ENCODE data around the gene MAGI1.
"Not testable (repeated sequence)": the region's sequence is repeated elsewhere in the genome, so short reads cannot be mapped to it uniquely, and the experiment has no call there.

MAGI1 gene

DNA sequence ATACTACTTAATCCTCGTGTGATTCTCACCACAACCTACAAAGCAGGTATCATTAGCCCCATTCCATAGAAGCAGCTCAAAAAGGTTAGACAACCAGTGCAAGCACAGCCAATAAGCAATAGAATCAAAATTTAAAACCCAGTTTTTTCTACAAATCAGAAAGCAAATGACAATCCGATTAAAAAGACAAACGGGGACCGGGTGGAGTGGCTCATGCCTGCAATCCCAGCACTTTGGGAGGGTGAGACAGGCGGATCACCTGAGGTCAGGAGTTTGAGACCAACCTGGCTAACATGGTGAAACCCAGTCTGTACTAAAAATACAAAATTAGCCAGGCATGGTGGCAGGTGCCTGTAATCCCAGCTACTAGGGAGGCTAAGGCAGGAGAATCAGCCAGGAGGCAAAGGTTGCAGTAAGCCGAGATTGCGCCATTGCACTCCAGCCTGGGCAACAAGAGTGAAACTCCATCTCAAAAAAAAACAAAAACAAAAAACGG lies 430.7 kb downstream of the MAGI1 start:
- DNase-seq: not testable (repeated sequence)

DNA sequence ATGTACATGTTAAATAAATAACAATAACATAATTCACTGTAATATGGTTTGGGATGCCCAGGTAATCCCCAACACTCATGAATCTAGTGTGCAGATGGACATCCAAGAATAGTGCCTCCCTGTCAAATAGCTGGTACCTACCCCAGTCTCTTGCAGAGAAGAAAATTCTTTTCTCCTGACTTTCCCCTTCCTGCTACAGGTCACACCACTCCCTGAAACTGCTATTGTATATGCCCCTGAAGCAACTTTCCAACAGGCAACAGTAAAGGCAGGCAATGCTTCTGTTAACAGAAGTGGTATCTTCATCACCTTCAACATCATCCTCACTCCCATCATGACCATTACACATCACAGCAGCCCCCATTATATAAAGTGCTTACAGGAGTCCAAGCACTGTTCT lies 431.6 kb downstream of the MAGI1 start:
- no peak for DNase-seq

DNA sequence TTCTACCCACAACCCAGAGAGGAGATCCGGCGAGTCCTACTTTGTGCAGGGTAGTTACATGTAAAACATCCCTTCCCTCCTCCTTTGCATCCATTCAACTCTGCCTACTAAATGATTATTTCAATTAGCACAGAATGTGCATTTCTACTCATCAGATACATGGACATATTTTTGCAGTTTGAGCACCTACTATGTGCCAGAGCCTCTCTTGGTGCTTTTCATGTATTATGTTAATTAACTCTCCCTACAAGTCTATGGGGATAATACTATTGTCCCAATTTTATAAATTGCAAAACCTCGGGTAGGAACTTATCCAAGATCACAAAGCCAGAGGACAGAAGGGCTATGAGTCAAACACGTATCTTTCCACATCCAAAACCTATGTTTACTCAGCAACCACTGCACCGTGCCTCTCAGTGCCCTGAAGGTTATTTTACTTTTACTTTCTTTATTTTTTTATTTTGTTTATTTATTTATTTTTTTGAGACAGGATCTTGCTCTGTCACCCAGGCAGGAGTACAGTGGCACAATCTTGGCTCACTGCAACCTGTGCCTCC lies 432.8 kb downstream of the MAGI1 start:
- DNase-seq: no peak

DNA sequence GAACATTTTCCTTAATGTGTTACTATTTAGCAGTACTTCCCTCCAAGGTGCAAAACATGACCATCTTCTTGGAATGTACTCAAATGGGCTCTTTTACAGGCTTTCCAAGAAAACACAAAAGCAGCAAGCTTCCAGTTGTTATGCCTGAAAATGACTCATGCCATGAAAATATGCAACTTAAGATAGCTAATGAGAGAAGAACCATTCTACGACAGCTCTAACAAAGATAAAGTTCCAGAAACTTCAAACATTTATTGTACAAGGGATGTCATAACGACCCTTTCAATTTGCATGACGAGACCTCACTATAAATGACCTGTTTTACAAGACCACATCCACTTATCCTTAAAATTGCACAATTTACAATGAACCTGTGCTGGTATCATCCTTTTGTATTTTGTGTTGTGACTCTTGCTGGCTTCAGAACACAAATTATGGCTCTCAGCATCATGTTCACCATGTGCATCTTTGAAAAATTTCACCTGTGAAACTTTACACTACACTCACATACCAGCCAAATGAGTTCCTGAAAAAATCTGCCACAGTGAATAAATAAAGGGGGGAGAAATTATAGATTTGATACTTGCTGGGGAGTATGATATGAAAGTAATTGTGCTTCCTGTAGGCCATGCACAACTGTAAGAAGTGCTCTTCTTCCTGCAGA lies 433.7 kb downstream of the MAGI1 start:
- DNase-seq: no peak

DNA sequence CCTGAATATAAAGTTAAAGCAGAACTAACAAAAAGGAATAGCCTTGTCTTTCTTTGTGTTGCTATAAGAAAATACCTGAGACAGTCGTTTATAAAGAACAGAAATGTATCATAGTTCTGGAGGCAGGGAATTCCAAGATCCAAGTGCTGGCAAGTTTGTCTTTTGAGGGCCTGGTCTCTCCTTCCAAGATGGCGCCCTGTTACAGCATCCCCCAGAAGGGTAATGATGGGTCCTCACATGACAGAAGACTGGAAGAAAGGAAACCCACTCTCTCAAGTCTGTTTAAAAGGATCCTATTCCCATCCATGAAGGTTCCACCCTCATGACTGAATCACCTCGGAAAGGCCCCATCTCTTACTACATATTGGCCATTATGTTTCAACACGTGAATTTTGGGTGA lies 435.1 kb downstream of the MAGI1 start:
- DNase-seq: no peak

DNA sequence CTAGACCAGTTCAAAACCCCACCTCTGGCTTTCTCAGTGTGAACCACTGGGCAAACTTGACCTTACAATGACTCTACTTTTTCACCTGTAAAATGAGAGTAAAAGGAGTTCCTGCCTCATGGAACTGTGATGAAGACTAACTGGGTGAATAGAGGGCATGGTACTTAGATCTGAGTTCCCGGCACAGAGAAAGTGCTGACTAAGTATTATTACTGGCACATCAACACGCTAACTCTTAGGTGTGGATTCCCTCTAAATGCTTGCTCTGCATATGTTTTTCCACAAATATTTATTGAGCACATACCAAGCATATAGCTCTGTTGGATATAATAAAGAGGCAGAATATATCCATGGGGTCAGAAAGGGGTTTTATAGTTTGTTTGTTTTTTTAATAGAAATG lies 437.8 kb downstream of the MAGI1 start:
- DNase-seq: no peak

DNA sequence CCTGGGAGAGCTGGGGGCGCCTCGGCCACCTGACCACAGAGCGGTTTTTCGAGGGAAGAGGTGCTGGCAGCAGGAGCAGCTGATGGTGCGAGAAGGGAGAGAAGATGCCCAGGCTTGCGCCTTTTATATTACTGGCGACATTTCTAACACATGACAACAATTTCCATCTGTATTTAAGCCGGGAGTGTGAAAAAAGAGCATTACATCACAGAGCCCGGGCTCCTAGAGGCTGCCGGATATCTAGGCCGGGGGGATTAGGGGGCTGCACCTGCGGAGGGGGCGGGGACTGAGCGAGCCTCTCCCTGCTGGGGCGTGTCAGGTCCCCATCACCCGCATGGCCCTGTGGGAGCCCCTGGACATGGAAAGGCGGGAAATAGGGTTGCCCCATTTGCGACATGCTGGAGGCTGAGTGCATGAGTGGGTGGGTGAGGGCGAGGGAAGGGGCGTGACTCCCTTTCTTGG lies 440.7 kb downstream of the MAGI1 start:
- DNase-seq: no peak

DNA sequence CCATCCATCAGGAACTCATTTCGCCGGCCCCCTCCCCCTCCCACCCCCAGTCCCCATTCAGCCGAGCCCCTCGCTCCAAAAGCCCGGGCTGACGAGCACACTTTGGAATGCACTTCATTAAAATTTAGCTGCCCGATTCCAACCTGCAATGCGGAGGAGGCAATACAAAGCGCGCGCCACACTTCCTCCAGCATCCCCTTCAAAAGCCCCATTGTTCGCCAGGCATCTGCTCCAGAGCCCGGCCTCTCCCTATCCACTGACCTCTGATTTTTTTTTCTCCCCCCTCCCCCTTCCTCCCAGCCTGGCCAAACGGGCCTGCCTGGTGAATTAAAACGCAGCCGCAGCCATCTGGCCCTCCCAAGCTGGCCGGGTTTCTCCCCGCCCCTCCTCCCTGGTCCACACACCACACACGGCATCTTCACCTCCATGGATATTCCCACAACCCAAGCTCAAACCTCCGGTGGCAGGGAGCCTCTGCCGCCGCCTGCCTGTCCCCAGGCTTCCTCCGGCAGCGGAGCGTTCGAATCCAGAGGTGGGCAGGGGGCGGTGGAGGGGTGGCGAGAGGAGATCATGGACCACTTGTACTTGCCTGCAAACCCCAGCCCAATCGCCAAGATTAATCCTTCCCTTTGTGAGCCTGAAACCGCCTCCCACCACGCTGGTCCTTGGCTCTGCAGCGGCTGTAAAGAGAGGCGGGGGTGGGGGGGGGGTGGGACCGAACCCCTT lies 441.3 kb downstream of the MAGI1 start:
- DNase-seq: no peak

DNA sequence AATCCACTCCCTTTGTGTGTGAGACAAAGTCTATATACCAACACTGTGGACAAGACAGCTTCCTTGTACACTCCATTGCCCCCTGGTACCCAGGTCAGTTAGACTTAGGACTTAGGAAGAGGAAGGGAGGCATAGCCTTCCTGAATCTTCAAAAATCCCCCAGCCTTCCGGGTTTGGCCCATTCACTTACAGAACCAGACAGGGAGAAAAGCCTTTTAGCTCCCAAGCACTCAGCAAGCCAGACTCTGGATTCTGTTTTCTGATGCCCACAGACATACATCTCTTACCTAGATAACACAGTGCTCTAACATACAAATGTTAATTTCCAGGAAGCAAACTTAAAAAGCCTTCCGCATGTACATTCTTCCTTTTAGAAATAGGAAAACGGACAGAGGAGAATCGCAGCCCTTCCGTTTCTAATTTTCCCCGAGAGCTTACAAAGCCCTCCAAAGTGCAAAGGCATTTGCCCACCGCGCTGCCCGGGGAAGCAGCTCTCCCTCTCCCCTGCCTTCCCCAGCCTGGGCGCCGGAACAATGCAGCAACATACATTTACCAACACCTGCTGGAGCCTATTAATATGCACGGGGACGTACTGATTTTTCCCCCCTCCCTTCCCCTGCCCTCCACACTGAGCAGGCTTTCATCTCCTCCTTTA lies 442.0 kb downstream of the MAGI1 start:
- no peak for DNase-seq

DNA sequence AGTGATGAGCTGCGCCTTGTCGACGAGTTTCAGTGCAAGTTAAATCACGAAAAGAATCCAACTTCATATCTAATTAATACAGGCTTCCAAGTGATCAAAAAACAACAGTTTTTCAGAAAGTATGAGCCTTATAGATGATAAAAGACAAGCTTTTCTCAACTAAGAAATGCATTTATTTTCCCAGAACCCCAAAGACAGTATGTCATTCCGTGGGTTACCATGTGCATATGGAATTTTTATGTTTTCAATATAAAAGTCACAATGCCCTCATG lies 442.8 kb downstream of the MAGI1 start:
- no peak for DNase-seq

DNA sequence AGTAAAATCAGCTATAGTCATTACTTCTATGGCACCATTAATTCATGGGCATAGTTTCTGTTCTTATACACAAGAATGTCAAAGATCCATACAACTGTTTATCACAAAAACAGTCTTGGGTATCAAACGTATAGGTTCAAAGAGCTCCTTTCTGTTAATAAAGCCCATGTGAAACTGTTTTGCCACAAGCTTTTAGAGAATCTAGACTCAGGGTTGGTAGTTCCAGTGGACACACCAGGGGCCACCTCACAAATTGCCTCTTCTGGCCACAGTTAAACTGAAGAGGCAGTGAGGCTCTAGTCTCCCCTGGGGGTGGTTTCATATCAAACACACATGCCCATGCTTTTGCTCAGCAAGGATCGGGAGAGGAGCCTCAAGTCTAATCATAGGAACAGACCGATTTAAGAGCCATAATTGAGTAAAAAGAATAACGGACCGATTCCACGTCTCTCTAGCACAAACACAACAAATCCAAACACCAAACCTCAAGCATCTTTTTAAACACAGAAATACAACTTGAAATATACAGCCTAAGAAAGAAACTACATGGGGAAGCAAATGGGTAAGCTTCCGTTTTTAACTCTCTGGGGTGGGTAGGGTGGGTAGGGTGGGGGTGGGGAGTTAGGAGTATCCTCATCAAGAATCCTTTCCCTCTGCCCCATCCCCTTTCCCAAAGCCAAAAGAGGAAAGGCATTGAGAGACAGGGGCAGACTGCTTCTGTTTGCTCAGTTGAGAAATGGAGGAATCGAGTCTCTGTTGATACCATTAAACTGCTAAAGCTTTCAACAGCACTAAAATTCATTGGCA lies 443.3 kb downstream of the MAGI1 start:
- DNase-seq: no peak

DNA sequence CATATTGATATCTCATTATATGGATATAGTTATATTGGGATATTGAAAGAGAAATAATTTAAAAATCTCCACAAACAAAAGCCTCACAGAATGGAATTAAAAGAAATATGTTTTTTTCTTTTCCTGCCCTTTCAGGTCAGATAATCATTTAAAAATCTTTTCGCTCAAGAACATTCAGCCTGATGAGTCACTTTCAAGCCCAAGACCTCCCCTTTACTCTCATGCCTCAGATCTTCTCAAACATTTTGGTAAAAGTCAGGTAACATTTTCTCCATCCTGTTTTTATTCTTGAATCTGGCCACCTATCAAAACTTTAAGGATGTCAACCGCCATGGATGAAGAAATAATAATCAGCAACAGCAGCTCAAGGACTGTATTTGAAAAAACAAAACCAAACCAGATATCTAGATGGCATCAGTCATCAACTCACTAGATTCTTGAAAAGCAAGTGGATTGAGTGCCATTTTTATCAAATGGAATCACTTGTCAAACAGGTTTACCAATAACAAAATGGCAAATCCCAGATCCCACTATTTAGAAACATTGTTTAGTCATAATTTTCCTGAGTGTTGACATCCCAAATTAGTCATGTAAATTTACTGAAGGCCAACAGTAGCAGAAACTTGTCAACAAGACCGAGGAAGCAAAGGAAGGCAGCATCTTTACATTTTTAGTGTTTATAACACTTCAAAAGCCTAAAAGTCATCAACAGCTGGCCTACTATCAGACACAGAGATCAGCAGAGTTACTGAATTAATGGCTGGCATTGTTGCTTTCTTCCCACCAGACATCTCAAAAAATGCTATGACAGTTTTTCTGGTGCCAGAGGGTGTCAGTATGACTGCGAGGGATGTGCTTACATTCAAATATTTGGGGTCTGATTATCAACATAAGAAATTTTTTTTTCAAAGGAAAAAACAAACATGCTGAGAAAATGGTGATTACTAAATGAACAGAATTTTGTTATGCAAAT lies 444.7 kb downstream of the MAGI1 start:
- DNase-seq: no peak

DNA sequence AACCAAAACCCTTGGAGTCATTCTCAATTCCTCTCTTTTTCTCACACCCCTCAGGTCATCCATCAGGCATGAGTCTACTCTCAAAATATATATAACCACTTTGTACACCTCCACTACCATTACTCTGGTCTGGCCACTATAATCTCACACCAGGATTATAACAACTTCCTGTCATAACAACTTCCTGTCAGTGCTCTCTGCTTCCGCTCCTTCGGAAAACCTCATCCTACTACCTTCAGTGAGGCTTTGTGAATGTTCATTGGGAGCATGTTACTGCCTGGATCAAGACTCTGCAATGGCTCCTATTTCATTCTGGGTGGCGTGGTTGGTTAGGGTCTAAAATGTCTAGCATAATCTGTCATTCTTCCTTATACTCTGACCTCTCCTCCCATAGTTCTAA lies 447.4 kb downstream of the MAGI1 start:
- no peak for DNase-seq

DNA sequence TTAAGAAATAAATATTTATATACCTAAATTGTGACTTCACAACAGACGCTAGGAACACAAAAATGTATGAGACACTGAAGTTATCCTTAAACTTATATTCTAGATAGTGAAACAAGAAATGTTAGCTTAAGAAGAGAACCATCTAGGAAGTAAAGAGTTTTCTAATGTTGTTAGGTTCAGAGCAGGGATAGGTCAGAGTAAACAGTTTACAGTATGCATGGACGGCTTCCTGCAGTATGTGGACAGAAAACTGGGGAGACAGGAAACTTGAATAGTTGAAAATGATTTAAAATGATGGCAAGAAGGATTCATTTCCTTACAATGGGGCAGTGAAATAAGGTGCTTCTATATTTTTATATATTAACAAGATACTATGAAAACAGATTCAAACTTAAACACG lies 449.8 kb downstream of the MAGI1 start:
- DNase-seq: no peak

DNA sequence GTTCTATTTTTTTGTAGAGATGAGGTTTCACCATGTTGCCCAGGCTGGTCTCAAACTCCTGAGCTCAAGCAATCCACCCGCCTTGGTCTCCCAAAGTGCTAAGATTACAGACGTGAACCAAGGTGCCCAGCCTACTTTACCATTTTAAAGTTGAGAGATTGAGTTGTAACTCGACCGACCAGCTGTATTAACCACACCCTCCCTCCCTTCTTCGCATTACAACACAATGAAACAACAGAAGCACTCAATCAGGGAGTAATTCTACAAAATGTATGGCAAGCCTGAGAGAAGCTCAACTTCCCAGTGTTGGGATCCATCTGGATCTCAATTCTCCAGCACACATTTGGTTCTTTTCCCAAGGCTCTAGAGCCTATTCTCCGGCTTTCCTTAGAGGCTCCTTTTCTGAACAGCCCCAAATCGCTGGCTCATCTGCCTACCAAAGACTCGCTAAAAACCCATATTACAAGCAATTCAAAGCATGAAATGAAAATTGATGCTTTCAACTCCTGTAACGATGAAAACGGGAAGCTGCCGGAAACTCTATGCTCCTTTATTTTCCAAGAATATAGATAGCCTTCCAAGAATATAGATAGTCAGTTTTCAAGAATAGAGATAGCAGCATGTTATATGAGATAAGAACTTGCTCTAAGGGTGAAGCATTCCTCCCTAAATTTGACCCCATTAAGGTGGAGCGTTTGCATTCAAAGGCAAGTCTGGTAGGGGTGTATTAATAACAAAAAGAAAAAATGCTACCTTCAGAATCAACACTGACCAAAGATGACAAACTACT lies 450.9 kb downstream of the MAGI1 start:
- DNase-seq: no peak

DNA sequence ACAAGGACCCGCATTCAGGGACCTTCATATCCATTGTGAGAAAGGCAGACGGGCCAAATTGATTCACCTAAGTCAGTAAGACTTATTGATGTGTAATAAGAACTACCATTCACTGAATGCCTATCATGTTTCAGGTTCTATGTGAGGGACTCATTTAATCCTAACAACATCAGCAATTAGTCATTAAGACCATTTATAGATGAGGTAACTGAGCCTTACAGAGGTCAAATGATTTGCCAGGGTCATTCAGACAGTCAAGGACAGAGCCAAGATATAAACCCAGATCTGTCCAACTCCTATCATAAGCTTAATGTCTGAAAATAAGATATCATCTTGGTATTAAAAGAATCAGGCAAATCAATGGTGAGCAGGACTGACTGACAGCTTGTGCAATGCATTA lies 453.8 kb downstream of the MAGI1 start:
- DNase-seq: no peak

DNA sequence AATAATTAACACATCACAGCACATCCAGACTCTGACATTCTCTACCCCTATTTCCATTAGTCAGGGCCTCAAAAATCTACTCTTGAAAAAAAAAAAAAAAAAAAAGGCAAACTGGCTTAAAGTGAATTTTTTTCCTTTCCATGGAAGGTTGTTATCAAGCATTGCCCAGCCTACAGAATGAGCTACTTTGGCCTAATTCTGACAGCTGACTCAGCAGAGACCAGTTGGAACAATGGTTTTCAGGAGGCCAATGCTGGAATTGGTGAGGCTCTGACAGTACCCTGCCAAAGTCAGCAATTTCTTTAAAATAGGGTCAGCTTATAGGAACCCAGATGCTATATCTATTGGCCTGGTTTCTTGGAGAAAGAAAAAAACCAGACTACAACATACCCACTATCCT lies 454.7 kb downstream of the MAGI1 start:
- no peak for DNase-seq

DNA sequence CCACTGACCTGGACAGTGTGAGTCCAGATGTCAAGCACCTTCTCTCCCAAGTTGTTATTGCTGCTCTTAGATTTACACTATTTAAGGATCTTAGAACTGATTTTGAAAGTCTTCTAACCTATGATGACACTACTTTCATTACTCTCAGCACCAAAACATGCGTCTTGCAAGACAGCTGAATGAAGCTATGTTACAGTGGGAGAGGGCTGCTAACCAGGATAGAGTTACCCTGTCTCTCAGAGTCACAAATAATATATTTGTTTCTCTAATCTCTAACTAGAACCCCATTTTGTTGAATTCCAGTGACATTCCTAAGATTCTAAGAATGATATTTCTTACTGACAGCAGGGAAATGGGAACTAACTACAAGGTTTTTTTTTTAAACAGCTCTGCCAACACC lies 455.5 kb downstream of the MAGI1 start:
- DNase-seq: no peak

DNA sequence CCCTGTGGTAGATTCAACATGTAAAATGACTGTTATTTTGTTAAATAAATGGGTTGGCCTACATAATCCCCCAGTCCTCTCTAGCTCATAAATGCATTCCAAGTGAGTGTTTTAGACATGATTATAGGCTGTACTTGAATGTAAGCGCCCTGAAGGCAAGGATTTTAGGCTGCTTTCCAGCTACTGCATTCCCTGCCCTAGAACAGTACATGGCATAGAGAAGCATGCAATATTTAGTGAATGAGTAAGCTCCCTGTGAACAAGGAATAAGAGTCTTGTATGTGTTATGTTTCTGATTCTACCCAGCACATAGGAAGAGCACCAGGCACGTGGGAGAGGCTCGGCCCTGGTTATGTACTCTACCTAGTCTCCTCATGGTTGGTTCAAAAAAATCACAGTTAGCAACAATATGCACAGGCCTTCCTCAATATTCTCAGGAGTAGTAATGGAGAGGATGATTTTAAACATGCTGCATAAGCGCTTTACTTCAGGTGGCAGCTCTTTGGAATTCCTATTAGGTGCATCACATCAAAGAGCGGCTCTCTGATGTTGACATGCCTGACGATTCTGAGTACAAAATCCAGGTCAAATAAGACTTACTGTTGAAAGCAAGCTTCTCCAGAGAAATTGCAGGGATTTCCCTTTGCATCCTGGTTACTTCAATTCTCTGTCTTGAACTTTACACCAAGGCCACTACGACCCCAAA lies 456.6 kb downstream of the MAGI1 start:
- no peak for DNase-seq

DNA sequence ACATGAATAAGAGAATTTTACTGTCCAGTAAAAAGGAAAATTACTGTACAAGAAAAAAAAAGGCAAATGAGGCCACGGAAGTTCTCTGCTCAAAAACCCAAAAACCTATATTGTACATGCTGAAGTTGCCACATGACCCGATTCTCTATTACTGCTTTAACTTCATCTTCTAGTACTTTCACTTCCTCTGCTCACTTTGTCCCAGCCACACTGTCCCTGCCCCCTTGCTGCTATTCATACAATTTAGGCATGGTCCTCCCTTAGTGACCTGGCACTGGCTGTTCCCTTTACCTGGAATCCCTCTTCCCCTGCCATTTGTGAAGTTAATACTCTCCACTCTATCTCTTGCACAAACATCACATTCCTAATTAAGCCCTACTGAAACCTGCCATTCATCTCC lies 457.4 kb downstream of the MAGI1 start:
- DNase-seq: no peak

Data from DMS79 (cell line).